DND-41 (cell line): ENCODE data around the gene MACROD1.

Source experiments
- ATAC-seq: fragments of 200-7000 bp; cut with Tn5 transposase; 3 replicates; pipeline ENCODE4 v1.9.1; 2021; ENCODE audit warnings: low read depth; ENCODE audit not compliant: insufficient read depth
- DNase-seq: peaks from one replicate; pipeline ENCODE4 v3.0.0-alpha.2; 2020
- H2AFZ ChIP-seq: 2 replicates; pipeline ENCODE4 v1.6.0; 2012; ENCODE audit warnings: low read depth, low read length
- H3K27ac ChIP-seq: 2 replicates; pipeline ENCODE4 v1.5.1; 2012; ENCODE audit warnings: low read length, inconsistent platforms
- H3K27me3 ChIP-seq: fragments of 200-600 bp; sonication (generic); 2 replicates; pipeline ENCODE4 v1.6.0; 2012; ENCODE audit warnings: low read length, mild to moderate bottlenecking, inconsistent platforms; ENCODE audit not compliant: insufficient read depth, poor library complexity
- H3K36me3 ChIP-seq: 2 replicates; pipeline ENCODE4 v1.5.1; 2012; ENCODE audit warnings: low read length, inconsistent platforms; ENCODE audit not compliant: insufficient read depth
- H3K4me1 ChIP-seq: 2 replicates; pipeline ENCODE4 v1.5.1; 2012; ENCODE audit warnings: mild to moderate bottlenecking, low read length; ENCODE audit not compliant: insufficient read depth
- H3K4me2 ChIP-seq: 2 replicates; pipeline ENCODE4 v1.6.0; 2012; ENCODE audit warnings: mild to moderate bottlenecking, moderate library complexity, low read length, inconsistent platforms; ENCODE audit not compliant: insufficient read depth
- H3K4me3 ChIP-seq, 2 experiments: fragments of 200-600 bp in 1 of 2; shearing (Covaris generic) in 1 of 2; 2 replicates each; pipeline ENCODE4 v1.5.1; 2012 to 2016; ENCODE audit warnings: inconsistent platforms in 2 of 2, low read length in 2 of 2, mild to moderate bottlenecking in 2 of 2, low read depth in 1 of 2, moderate library complexity in 1 of 2
- H3K79me2 ChIP-seq: 2 replicates; pipeline ENCODE4 v1.6.0; 2012; ENCODE audit warnings: low read length, inconsistent platforms; ENCODE audit not compliant: insufficient read depth
- H3K9ac ChIP-seq: 2 replicates; pipeline ENCODE4 v1.6.0; 2012; ENCODE audit warnings: low read depth, mild to moderate bottlenecking, inconsistent platforms, low read length, moderate library complexity
- H3K9me3 ChIP-seq: 2 replicates; pipeline ENCODE4 v1.5.1; 2012; ENCODE audit warnings: low read length, moderate library complexity, mild to moderate bottlenecking, inconsistent platforms; ENCODE audit not compliant: insufficient read depth, severe bottlenecking
- H4K20me1 ChIP-seq: 2 replicates; pipeline ENCODE4 v1.6.0; 2012; ENCODE audit warnings: low read length; ENCODE audit not compliant: insufficient read depth
- CTCF ChIP-seq: IDR thresholded peaks from 2 replicates; pipeline ENCODE4 v1.5.1; 2012; ENCODE audit warnings: borderline replicate concordance, low read length, moderate library complexity, mild to moderate bottlenecking; ENCODE audit not compliant: poor library complexity, severe bottlenecking; ENCODE audit errors: extremely low read depth
- EZH2 ChIP-seq: IDR thresholded peaks from 3 replicates; pipeline ENCODE4 v1.6.1; 2012; ENCODE audit warnings: borderline replicate concordance, low read depth, mild to moderate bottlenecking, moderate library complexity, low read length, inconsistent platforms; ENCODE audit not compliant: severe bottlenecking

The MACROD1 gene

GRCh38 chr11:63951779-63952536 lies 214.0 kb downstream of the MACROD1 start:
- H3K4me1 ChIP-seq, result peaks cover 18% of the 10 kb centered on the region
- no peak overlapping the region for H3K9ac ChIP-seq
- H3K79me2 ChIP-seq, result no peaks in the 10 kb centered on the region
- H3K4me3 ChIP-seq, result no peak overlapping the region
- H3K36me3 ChIP-seq, result peaks cover 80% of the 10 kb centered on the region
- H2AFZ ChIP-seq, result no peak overlapping the region
- H3K27ac ChIP-seq, result peak overlapping the region; percentile 50
- peaks cover 8% of the 10 kb centered on the region for H4K20me1 ChIP-seq
- TF ChIP-seq EZH2, result no peak
- no peak for TF ChIP-seq CTCF
- H3K4me2 ChIP-seq, result peak overlapping the region; percentile 27; the same call in 1 of the 2 replicates
- peak; percentile 98 for ATAC-seq
- no peaks in the 10 kb centered on the region for H3K27me3 ChIP-seq
- peak; percentile 73 for DNase-seq
- no peaks in the 10 kb centered on the region for H3K9me3 ChIP-seq
